GM23248 (cell line): ENCODE measurements around the gene FAM222B. TPM values are rescaled to one million over a fixed set of nuclear protein-coding genes. Genes with fewer than 3 reads are reported as not detected.

ENCODE experiments used
- DNase-seq: peaks from one replicate; pipeline ENCODE4 v3.0.0-alpha.2; 2015
- H2AFZ ChIP-seq: fragments of 200-600 bp; sonication (generic); 2 replicates; pipeline ENCODE4 v1.6.1; 2016; ENCODE audit warnings: antibody characterized with exemption
- H3F3A ChIP-seq: fragments of 200-600 bp; sonication (generic); 2 replicates; pipeline ENCODE4 v1.6.1; 2016; ENCODE audit warnings: mild to moderate bottlenecking, antibody characterized with exemption, mixed run types; ENCODE audit not compliant: insufficient read depth
- H3K27ac ChIP-seq: fragments of 200-600 bp; sonication (generic); 2 replicates; pipeline ENCODE4 v1.5.1; 2016; ENCODE audit warnings: mild to moderate bottlenecking
- H3K27me3 ChIP-seq: fragments of 200-600 bp; sonication (generic); replicated peaks from 2 replicates; pipeline ENCODE4 v1.6.1; 2016; ENCODE audit warnings: mild to moderate bottlenecking; ENCODE audit not compliant: insufficient read depth
- H3K36me3 ChIP-seq: fragments of 200-600 bp; sonication (generic); 2 replicates; pipeline ENCODE4 v1.6.1; 2016; ENCODE audit warnings: low read depth, mild to moderate bottlenecking
- H3K4me1 ChIP-seq: fragments of 200-600 bp; sonication (generic); 2 replicates; pipeline ENCODE4 v1.6.1; 2016; ENCODE audit warnings: mild to moderate bottlenecking; ENCODE audit not compliant: insufficient read depth
- H3K4me2 ChIP-seq: fragments of 200-600 bp; sonication (generic); one replicate; pipeline ENCODE4 v1.6.1; 2016; ENCODE audit warnings: mild to moderate bottlenecking; ENCODE audit not compliant: unreplicated experiment
- H3K4me3 ChIP-seq: fragments of 200-600 bp; sonication (generic); 2 replicates; pipeline ENCODE4 v1.5.1; 2016; ENCODE audit warnings: mild to moderate bottlenecking
- H3K79me2 ChIP-seq: fragments of 200-600 bp; sonication (generic); 2 replicates; pipeline ENCODE4 v1.6.1; 2016; ENCODE audit warnings: mild to moderate bottlenecking; ENCODE audit not compliant: insufficient read depth
- H3K9ac ChIP-seq: fragments of 200-600 bp; sonication (generic); 2 replicates; pipeline ENCODE4 v1.6.1; 2016; ENCODE audit warnings: mild to moderate bottlenecking
- H3K9me2 ChIP-seq: fragments of 200-600 bp; sonication (generic); 2 replicates; pipeline ENCODE4 v1.6.1; 2016; ENCODE audit warnings: mixed run types, mild to moderate bottlenecking, moderate library complexity; ENCODE audit not compliant: insufficient read depth
- H3K9me3 ChIP-seq: fragments of 200-600 bp; sonication (generic); one replicate; pipeline ENCODE4 v1.6.1; 2017; ENCODE audit warnings: low read depth
- H4K20me1 ChIP-seq: fragments of 200-600 bp; sonication (generic); 2 replicates; pipeline ENCODE4 v1.6.0; 2016; ENCODE audit not compliant: insufficient read depth
- EZH2 ChIP-seq: fragments of 200-600 bp; sonication (generic); IDR thresholded peaks from 2 replicates; pipeline ENCODE4 v1.6.1; 2018; ENCODE audit warnings: antibody characterized with exemption, mild to moderate bottlenecking; ENCODE audit not compliant: insufficient read depth, poor library complexity, severe bottlenecking
- EZH2phosphoT487 ChIP-seq: fragments of 200-600 bp; sonication (generic); IDR thresholded peaks from 2 replicates; pipeline ENCODE4 v1.6.1; 2018; ENCODE audit warnings: antibody characterized with exemption, moderate library complexity, mild to moderate bottlenecking, low read depth; ENCODE audit not compliant: insufficient read depth
- WGBS, 2 experiments: methylation state at CpG; one replicate each; pipeline ENCODE4 v1.1.6; 2015 to 2017; ENCODE audit warnings: low lambda C conversion rate in 2 of 2, low coverage in 1 of 2; ENCODE audit errors: missing lambda C conversion rate in 2 of 2; 5-methylcytosine and 5-hydroxymethylcytosine counted together
- in situ Hi-C: fragments of 300-500 bp; cut with MboI; formaldehyde crosslinking; loops from 2 replicates; pipeline ENCODE4 v1.15.0; 2020
- polyA plus RNA-seq: library from polyadenylated mRNA; unstranded; fragments of >200 nt; fragmentation: Nextera tagmentation; extraction: Ambion mirVana; gene quantifications from 2 replicates; pipeline ENCODE4 v1.2.1, GENCODE V29; 2016
- total RNA-seq: library from RNA; depleted of rRNA; stranded (reverse); fragments of >200 nt; shearing (Covaris generic); gene quantifications from 2 replicates; pipeline ENCODE4 v1.2.3, GENCODE V29; 2014

The FAM222B gene
- total and polyA plus RNA-seq, 2 experiments from 2014 or later, result 7.6 to 11.1 TPM

DNA sequence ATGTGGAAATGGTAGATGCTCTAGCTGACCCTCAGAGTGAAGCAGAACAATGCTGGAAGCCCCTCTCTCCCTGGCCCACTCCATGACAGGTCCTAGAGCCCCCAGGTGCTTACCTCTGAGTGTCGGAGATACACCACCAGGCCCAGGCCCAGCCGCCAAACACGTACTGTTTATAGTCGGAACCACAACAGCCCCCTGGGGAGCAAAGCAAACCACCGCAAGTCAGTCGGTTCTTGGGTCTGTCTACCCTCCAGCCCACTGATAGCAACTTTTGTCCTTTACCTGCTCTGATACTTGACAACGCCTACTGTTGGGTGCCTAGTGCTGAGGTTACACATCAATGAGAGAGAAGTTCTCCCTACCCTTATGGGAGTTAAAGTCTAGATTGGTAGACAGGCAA lies 46.2 kb upstream of the FAM222B start:
- 98 to 99% methylated on average over 7 of the region's 7 CpGs for whole genome bisulfite sequencing, 2 experiments
- Histone ChIP-seq H3F3A (no peaks in the 10 kb centered on the region), H2AFZ (no peak overlapping the region), H3K27me3 (no peaks in the 10 kb centered on the region), H3K4me3 (no peak overlapping the region), H3K4me2 (no peak overlapping the region), H3K9me3 (no peaks in the 10 kb centered on the region), H3K27ac (no peak overlapping the region), H4K20me1 (no peaks in the 10 kb centered on the region), H3K79me2 (peaks cover 9% of the 10 kb centered on the region), H3K9me2 (no peaks in the 10 kb centered on the region), H3K9ac (no peak overlapping the region), H3K4me1 (no peaks in the 10 kb centered on the region), H3K36me3 (no peaks in the 10 kb centered on the region)
- no peak for TF ChIP-seq EZH2
- no peak for TF ChIP-seq EZH2phosphoT487
- in situ Hi-C loops, result no loop called here
- no peak for DNase-seq

- no peak overlapping the region for H3K27ac ChIP-seq
- H3K4me1 ChIP-seq, result no peaks in the 10 kb centered on the region
- H3K36me3 ChIP-seq, result no peaks in the 10 kb centered on the region; the same call in 1 of the 2 replicates
- H3K4me3 ChIP-seq, result no peak overlapping the region
- H3K9me3 ChIP-seq, result no peaks in the 10 kb centered on the region
- no peak overlapping the region for H3K4me2 ChIP-seq
- WGBS, 2 experiments, result 81 to 84% methylated on average over 10 to 12 of the region's 12 CpGs
- in situ Hi-C loops, result no loop called here
- H3K9ac ChIP-seq, result no peak overlapping the region
- H3K9me2 ChIP-seq, result no peaks in the 10 kb centered on the region
- no peaks in the 10 kb centered on the region for H4K20me1 ChIP-seq
- H3K79me2 ChIP-seq, result peaks cover 2% of the 10 kb centered on the region; the same call in 1 of the 2 replicates
- no peaks in the 10 kb centered on the region for H3K27me3 ChIP-seq
- no peaks in the 10 kb centered on the region for H3F3A ChIP-seq
- DNase-seq, result no peak
- TF ChIP-seq EZH2phosphoT487 (no peak), EZH2 (no peak)
- no peak overlapping the region for H2AFZ ChIP-seq
Observed at GRCh38 chr17:28887871-28888471, 45.4 kb upstream of the FAM222B start.

- Histone ChIP-seq H3K4me3 (no peak overlapping the region), H3K36me3 (no peaks in the 10 kb centered on the region; the same call in 1 of the 2 replicates), H3F3A (no peaks in the 10 kb centered on the region), H3K4me2 (no peak overlapping the region), H3K27me3 (no peaks in the 10 kb centered on the region), H2AFZ (no peak overlapping the region), H3K9me2 (no peaks in the 10 kb centered on the region), H3K9me3 (no peaks in the 10 kb centered on the region), H4K20me1 (no peaks in the 10 kb centered on the region), H3K4me1 (no peaks in the 10 kb centered on the region), H3K9ac (no peak overlapping the region), H3K79me2 (no peaks in the 10 kb centered on the region), H3K27ac (no peak overlapping the region)
- 87 to 92% methylated on average over 10 of the region's 10 CpGs for WGBS, 2 experiments
- TF ChIP-seq EZH2phosphoT487 (no peak), EZH2 (no peak)
- DNase-seq, result no peak
- in situ Hi-C loops, result no loop called here
Observed at GRCh38 chr17:28885951-28886350, 43.4 kb upstream of the FAM222B start.

- Histone ChIP-seq H3K4me2 (no peak overlapping the region), H3K9me3 (no peaks in the 10 kb centered on the region), H3F3A (no peaks in the 10 kb centered on the region), H3K4me3 (no peak overlapping the region), H3K36me3 (no peaks in the 10 kb centered on the region; the same call in 1 of the 2 replicates), H4K20me1 (no peaks in the 10 kb centered on the region), H3K9ac (no peak overlapping the region), H3K27me3 (no peaks in the 10 kb centered on the region), H2AFZ (no peak overlapping the region), H3K79me2 (no peaks in the 10 kb centered on the region), H3K9me2 (no peaks in the 10 kb centered on the region), H3K4me1 (no peaks in the 10 kb centered on the region), H3K27ac (no peak overlapping the region)
- 96 to 98% methylated on average over 4 of the region's 4 CpGs for WGBS, 2 experiments
- in situ Hi-C loops, result no loop called here
- DNase-seq, result no peak
- no peak for TF ChIP-seq EZH2phosphoT487
- TF ChIP-seq EZH2, result no peak
Observed at GRCh38 chr17:28885363-28885762, 42.8 kb upstream of the FAM222B start.
